Raji (cell line): Measurements from ENCODE around the gene FOXC1.

Experiments used
- POLR2A ChIP-seq: IDR thresholded peaks from 2 replicates; pipeline ENCODE4 v1.6.1; 2011; ENCODE audit warnings: low read depth, low read length, control low read depth; ENCODE audit not compliant: insufficient read depth

Gene FOXC1

DNA sequence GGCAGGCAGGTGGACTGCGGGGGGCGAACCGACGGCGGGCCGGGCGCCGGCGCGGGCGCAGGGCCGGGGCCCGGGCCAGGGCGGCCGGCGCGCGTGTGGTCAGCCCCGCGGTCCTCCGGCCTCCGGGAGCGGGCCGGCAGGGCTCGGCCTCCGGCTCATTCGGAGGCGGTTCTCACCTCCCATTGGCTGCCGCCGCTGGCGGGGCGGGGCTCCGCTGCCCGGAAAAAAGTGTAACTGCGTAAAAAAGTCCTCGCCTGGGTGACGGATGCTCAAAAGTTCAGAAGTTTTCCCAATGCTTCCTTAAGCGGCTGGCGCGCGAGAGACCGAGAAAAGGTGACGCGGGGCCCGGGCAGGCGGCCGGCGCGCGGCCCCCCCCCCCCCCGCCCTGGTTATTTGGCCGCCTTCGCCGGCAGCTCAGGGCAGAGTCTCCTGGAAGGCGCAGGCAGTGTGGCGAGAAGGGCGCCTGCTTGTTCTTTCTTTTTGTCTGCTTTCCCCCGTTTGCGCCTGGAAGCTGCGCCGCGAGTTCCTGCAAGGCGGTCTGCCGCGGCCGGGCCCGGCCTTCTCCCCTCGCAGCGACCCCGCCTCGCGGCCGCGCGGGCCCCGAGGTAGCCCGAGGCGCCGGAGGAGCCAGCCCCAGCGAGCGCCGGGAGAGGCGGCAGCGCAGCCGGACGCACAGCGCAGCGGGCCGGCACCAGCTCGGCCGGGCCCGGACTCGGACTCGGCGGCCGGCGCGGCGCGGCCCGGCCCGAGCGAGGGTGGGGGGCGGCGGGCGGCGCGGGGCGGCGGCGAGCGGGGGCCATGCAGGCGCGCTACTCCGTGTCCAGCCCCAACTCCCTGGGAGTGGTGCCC, at the start of gene FOXC1:
Gene FOXC1, plus strand, starts transcription at position 268 of the 849 bp plus-strand sequence. Its CDS starts 531 bp downstream, at position 799.
- no peak for TF ChIP-seq POLR2A

DNA sequence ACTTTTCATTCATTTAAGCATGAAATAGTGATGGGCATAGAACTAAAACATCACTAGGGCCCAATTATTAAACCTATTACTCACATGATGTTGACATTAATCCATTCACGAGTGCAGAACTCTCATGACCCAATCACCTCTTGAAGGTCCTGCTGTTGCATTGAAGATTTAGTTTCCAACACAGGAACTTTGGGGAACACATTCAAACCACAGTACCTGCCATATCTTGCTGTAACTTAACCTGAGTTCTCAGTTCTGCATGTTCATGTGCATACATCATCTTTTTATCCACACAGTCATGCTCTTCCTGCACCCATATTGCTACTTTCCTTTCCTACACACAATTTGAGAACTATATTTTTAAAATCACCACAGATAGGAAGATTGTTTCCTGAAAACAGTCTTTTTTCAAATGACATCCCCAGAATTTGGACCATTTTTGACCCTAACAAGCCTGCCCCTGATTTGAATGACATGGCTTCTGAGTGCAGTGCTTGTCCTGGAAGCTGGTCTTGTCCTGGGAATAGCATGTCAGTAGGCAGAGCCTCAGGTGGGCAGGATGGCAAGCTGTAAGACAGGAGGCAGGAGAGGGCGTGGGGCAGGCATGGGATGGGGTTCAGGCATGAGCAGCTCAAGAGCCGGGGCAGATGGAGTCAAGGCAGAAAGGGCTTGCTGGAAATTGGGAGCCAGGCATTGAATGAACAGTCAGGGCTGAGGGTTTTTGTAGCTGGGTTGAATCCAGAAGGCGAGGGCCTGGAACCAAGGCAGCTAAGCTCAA, 49.2 kb upstream of the FOXC1 start:
- TF ChIP-seq POLR2A, result no peak

DNA sequence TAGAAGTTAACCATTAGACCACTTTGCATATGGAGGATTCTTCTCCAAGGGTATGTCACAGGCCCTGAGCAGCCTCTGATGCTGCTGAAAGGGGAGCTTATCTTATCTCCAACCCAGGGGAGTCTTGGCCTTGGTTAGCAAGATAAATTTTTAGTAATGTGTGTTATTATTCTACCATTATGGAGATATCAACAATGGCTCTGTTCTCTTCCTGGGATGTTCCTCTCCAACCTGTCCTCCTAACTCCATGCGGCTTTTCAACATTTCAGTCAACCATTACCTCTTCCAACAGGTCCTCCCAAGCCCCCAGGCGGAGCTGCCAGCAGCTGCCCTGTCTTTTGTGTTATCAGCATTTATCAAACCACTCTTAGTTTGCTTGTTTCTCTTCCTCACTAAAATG, 48.4 kb upstream of the FOXC1 start:
- no peak for TF ChIP-seq POLR2A

DNA sequence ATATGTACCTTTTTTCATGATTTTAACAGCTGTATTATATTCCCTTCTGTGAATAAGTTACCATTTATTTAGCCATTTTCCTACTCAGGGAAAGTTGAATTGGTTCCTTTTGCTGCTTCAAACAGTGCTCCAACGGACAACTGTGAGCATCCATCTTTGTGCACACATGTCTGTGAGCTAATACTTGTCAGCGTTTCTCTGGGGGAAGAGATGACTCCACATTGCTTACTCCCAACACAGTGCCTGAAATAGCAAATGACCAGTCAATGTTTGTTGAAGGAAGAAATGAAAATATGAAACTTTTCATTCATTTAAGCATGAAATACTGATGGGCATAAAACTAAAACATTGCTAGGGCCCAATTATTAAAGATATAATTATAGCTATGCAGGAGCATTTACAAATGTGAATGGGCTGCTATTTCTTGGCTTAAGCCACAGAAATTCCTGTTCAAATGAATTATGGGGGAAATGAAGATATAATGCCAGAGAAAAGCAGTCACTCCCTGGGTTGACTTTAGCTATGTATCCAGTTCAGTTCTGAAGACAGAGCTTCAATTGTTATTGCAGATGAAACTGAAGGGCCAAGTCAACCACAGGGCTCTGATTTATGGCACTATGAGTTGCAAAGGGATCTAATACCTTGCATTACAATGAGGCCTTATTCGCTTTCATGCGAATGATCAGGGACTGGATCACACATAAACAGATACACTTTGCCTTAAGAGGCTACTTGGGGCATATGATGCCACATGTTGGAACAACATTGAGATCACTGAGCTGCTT, 47.4 kb upstream of the FOXC1 start:
- TF ChIP-seq POLR2A, result no peak

DNA sequence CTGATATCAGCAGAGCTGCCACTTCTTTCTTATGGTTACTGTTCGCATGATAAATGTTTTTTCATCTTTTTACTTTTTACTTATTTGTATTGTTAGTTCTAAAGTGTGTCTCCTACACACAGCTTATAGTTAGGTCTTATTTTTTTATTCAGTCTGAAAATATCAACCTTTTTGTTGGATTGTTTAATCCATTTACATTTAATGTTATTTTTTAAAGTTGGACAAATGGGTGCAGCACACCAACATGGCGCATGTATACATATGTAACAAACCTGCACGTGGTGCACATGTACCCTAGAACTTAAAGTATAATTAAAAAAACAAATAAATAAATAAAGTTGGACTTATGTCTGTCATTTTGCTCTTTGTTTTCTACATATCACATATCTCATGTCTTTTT, 40.3 kb upstream of the FOXC1 start:
- TF ChIP-seq POLR2A, result no peak

DNA sequence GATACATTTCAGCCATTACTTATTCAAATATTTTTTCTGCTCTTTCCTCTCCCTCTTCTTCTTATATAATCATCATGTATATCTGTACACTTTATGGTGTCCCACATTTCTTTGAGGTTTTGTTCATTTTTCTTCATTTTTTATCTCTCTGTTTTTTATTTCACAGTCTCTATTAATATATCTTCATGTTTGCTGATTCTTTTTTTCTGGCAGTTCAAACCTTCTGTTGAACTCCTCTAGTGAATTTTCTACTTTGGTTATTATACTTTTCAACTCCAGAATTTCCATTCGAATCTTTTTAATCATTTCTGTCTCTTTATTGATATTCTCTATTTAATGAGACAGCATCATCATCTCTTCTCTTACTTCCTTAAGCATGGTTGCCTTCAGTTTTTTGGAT, 38.9 kb upstream of the FOXC1 start:
- no peak for TF ChIP-seq POLR2A

DNA sequence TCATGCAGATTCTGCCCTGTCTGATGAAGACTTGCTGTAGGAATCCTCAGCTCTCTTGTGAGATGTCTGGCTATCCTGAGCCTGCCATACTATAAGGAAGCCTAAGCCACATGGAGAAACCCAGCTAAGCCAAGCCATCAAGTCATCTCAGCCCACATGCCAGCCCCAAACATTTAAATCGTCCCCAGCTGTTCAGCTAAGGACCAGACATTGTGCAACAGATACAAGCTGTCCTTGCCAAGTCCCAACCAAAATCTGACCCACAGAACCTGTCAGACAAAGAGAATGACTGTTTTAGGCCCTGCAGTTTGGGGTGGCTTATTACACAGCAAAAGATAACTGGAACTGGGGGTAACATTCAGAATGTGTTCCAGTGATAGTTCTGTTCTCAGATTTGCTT, 36.8 kb upstream of the FOXC1 start:
- TF ChIP-seq POLR2A, result no peak

DNA sequence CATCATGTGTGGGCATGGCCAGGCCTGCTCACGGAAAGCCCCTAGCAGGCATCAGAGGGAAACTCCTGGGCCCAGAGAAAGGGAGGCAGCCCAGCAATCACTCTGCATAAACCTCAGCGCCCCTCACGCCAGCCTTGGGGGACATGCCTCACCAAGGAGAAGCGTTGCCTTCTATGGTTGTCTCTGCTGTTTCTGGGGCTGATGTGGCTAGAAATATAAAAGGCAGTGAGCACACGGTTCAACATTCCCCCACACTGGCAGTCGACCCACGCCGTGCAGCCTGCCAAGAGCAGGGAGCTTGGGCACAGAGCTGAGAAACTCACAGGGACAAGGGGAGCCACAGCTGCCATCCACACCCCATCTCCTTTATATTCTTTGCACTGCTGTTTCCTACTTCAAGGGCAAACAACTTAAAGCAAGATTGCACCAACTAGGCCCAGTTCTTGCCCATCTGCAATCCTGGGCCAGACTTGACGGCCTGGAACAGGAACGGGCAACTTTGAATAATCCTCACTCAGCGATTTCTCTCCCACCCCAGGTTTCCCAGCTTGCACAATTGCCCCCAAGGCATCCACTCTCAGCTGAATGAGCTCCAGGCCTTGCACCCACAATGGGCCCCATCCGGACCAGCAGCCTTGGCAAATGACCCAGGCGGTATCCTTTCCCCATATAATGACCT, 35.5 kb upstream of the FOXC1 start:
- no peak for TF ChIP-seq POLR2A

DNA sequence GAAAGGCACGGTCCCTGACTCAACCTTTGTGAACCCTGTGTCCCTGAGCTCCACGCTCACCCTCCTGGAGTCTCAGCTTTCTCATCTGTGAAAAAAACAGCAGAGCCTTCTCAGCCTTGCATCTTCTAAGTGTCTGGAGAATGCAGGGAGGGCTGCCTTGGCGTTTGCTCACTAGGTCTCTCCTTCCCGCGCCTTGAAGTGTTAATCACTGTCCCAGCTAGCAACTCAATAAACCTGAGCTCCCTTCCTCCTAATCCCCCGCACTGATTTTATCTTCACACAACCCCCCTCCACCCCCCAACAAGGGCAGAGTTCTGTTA, 34.9 kb upstream of the FOXC1 start:
- TF ChIP-seq POLR2A, result no peak

DNA sequence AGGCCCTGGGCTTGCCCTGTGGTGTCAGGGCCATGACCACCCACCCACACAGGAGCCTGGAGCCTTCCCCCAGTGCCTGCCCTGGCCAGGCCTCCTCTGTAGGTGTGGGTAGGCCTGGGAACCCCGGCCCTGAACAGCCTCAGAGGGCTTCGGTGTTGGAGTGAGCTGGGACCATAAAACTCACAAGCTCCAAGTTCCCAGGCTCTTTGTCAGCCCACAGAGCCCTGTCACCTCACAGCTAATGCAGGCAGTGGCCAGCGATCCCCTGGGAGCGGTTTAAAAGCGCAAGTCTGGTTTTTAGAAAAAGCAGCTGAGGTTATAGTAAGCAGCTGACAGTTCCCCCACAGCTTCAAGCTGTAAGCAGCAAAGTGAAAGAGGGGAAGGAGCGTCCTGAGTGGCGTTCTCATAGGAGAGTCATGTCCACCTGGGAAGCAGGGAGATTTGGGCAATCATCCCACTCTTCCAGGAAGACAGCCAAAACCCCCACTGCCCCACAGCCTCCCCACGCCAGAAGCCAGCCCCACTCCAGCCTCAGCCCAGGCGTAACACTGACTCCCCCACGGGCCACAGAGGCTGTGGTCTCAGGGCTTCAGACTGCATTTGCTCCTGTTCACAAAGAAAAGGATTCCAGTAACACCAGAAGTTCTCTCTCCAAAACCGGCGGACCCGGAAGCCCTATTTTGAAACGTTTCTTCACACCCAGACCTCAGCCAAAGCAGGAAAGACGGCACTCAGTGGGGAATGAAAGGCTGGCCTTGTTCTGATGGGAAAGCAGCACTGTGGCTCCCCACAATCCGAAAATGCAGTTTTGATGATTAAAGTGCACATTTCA, 34.3 kb upstream of the FOXC1 start:
- no peak for TF ChIP-seq POLR2A

DNA sequence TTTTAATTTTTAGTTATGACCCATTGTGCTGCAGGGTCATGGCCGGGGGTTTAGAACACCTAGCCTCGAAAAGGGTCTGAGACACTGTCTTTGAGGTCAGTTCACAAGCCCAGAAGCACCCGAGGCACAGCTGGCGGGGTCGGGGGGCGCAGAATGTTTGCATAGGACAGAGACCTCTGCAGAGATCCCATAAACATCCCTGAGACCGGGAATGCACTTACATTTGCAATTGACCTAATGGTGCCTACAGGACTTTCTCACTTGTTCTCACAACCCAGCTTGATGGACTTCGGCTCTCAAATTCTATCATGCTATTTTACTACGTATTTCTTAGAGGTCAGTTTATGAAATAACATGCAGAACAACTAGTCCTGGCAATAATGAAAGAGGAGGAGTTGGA, 33.5 kb upstream of the FOXC1 start:
- no peak for TF ChIP-seq POLR2A

DNA sequence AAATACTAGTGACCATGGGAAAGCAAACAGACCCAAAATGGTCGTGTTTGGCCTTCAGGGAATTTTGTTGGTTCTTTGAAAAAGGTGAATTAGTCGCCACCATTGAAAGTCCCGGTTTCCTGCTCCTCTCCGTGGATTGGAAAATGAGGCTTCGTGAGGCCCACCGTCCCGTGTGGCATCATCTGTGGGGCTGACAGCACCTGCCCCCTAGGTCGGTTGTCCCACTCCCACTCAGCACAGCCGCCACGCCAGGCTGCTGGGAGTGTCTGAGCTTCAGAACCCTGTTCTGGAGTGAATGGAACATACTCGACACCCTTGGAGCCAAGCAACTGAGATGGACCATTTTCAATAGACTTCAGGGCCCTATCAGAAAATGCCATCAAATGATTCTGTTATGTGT, 33.0 kb upstream of the FOXC1 start:
- TF ChIP-seq POLR2A, result no peak

DNA sequence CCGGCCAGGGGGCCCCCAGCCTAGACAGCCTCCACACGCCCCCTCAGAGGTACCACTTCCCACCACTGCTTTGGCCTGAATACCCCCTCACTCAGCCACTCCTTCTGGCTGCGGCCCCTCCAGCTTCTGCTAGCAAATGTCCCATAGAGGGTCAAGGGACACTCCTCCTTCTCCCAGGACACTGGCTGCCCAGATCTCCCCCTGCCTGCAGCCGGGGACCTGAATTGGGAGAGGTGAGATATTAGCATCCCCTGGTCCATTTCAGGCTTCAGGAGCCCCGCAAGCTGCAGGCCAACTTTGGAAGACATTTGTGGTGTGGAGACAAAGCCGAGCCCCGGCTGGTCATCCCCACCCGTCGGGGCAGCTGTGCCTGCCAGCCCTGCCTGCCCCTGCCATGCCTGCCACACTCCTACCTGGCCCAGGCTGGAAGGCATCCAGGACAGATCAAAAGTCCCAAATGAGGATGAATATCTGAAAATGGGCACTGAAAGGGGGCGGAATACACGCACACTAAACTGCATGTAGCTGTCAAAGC, 32.5 kb upstream of the FOXC1 start:
- TF ChIP-seq POLR2A, result no peak
